Measurements from ENCODE around the gene PDS5B.
"Not testable (repeated sequence)": the region's sequence is repeated elsewhere in the genome, so short reads cannot be mapped to it uniquely, and the experiment has no call there.

PDS5B gene

DNA sequence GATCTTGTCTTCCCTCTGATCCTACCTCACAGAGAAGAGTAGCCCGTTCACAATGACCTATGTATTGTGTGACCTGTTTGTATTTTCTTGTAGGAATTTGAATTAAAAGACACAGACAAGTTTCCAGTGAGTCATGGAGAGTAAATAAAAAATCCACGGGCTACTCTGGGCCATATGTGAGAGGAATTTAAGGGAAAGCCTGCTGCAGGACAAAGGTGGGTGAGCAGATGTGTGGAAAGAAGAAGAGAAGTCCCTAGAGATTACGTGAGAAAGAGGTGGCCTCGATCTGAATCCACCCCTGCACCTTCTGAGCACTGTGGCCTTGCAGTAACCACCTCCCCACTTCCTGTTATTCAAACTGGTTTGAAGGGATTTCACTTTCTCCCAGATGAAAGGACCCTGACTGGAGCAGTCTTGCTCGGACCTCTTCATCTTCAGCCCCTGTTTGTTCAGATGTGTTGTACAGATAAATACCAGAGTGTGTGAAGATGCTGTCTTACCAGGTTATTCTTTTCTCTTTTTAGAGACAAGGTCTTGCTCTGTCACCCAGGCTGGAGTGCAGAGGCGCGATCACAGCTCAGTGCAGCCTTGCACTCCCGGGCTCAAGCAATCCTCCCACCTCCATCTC, 205.4 kb downstream of the PDS5B start:
- DNase-seq (ENCODE audit: low spot score): no peak

DNA sequence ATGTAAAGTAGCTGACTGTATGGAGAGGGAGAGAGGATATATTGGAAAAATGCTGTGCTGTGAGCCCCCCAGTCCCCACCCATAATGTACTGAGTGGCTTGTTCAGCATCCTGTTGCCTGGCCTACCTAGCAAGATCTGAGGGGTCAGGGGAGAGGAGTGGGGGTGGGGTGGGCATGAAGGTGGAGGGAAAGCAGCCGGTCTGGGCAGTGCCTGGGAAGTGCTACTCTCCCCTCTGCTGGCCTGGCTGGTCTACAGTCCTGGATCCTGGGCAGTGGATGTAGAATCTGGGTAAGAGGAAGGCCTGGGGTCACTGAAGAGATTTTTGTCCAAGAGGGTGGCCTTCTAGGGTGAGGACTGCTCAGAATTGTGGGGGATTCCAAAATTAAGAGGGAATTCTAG, 210.5 kb downstream of the PDS5B start:
- DNase-seq (ENCODE audit: low spot score): no peak

DNA sequence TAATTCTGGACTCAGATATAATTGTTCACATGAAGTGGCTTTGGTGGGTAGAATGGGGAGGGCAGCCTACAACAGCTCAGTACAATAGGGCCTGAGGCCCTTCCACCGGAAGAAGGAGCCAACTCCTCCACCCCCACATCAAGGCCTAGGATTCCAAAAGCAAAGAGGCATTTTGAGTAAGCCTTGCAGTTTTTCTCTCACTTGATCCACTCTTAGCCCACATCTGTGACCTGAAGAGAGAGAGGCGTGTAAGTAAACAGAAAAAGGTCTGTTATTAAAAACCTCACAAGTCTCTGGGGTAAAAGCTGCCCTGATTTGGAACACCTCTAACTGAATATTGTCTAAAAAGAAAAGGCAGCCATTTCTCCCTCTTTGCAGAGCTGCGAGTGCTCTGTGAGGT, 215.9 kb downstream of the PDS5B start:
- DNase-seq (ENCODE audit: low spot score): no peak

DNA sequence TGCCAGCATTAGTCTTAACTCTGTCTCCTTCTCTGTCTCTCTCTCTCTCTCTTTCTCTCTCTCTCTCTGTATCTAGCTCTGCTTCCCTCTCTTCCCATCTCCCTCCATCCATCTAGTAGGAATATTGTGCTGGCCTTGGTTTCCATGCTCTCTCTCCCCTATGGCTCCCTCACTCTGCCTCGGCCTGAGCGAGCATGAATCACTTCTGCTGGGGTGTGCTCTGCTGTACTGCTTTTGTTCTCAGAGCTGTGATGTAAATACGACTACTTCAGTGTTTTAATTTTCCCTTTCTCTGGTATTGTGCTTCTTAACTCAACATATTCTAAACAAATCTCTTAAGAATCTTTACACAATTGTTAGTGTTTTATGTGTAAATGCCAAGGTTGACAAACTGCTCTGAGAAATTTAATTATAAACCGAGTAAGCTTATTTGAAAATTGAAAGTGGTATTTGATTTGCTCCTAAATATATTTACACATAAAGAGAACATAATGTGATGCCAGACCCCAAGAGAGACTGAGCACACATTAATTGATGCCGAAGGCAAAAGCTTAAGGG, 218.5 kb downstream of the PDS5B start:
- no peak for DNase-seq (ENCODE audit: low spot score)

DNA sequence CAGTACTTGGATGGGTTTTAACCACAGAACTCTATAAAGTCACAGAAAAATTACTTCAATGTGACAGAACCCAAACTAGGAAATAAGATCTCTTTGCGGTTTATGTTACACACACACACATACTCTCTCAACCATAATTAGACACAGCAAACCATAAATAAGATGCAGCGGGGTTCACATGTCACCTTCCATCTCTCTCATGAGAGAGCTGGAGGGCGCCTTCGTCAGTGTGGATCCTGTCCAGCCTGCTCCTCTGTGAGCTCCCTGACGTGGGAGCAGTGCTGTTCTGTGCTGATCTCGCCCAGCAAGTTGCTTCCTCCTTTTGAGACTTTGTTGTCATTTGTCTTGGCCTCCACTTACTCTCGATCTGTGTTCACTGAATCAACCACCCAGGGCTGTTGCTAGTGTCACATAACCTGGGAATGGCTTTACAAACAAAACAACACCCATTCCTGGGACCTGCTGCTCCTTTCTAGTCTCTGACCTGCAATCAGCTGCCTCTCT, 225.1 kb downstream of the PDS5B start:
- no peak for DNase-seq (ENCODE audit: low spot score)

DNA sequence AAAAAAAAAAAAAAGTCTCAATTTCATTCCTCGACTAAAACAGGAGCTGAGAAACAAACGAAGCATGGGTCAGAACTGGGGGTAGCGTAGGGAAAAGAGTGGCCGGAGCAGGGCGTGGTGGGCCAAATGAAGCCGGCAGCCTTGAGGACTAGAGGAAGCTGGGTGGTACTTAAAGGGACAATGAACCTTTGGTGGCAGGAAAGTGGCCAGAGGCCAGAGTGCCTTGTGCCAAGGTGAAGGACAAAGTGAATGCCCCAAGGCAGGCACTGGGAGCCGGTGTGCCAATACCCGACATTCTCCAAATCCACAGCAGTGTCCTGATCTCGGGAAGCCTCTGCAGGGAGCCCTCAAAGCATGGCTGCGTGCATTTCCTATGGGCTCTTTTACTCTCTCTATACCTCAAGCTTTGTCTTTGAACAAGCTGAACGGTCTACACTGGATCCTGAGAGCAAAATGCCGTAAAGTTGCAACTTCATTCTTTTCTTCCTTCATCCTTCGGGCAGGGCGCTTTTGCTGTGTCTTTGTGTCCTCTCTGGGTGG, 235.0 kb downstream of the PDS5B start:
- no peak for DNase-seq (ENCODE audit: low spot score)

DNA sequence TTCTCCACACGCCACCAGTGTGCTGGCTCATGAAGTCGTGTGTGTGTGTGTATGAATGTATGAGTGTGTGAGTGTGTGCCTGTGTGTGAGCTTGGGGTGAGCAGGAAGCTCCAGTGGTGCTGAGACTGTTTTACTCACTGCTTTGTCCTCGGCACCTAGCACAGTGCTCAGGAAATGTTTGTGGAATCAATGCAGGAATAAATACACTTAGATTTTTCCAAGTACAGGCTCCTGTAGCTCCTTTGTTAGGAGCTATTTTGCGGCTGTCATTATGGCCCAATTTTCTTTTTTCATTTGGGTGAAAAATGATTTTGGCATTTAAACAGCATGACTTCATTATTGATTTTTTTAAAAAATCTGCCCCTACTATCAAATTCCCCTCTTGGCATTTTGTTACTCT, 236.5 kb downstream of the PDS5B start:
- DNase-seq (ENCODE audit: low spot score): no peak

DNA sequence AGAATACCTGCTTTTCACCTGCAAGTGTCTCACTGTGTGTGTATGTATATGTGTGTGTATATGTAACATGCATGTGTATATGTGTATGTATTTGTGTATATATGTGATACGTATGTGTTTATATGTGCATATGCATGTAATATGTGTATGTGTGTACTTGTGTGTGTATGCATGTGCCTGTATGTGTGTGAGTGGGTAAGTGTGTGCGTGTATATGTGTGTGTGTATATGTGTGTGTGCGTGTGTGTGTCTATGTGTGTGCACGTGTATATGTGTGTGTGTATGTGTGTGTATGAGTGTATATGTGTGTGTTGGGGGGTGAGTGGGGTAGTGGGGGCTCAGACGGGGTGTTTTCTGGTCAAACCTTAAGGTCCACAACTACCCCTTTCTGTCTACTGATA, 237.3 kb downstream of the PDS5B start:
- DNase-seq (ENCODE audit: low spot score): no peak

DNA sequence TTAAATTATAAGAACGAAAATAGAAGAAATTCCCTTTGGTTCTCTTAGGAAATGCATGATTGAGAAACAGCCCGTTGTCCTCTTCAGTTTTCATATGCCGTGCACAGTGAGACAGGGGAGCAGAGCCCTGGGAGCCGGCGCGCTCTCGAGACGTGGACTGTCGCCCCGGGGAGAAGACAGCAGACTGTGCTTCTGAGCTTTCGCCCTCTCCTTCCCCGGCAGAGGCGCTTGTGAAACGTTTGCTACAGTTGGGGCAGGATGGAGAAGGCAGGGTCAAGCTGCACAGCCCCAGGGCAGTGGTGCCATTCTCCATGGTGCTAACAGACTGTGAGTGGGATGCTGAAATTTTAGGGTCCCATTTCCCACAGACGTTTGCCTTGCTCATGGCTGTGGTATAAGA, 237.8 kb downstream of the PDS5B start:
- no peak for DNase-seq (ENCODE audit: low spot score)

DNA sequence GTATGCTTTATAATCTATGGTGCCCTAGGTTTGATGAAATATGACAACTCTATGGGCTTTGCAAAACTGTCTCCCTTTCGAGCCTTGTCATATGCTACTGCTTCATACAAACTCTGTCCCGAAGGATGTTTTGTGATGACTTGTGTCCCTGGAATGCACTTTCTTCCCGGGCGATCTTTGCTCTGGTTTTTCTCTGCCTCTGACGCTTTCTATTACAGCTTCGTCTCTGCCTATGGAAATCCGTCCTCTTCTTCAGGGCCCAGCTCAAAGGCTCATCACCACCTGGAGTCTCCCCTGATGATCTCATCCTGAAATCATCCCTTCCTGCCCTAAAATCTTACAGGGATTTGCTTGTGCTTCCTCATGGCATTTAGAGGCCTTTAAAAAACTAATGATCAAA, 238.4 kb downstream of the PDS5B start:
- no peak for DNase-seq (ENCODE audit: low spot score)

DNA sequence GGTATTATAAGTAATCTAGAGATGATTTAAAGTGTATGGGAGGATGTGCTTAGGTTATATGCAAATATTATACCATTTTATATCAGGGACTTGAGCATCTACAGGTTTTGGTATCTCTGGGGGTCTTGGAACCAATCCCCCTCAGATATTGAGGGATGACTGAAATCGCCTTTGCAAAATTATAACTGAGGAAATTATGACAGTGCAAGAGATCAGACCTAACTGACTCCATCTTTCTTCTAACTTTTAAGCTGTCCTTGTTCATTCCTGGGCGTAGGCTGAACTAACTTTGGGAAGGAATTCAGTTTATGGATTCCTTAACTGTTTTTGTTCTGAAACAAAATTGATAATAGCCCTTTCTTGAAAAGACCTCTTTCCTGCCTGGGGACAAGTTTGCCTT, 239.2 kb downstream of the PDS5B start:
- no peak for DNase-seq (ENCODE audit: low spot score)

DNA sequence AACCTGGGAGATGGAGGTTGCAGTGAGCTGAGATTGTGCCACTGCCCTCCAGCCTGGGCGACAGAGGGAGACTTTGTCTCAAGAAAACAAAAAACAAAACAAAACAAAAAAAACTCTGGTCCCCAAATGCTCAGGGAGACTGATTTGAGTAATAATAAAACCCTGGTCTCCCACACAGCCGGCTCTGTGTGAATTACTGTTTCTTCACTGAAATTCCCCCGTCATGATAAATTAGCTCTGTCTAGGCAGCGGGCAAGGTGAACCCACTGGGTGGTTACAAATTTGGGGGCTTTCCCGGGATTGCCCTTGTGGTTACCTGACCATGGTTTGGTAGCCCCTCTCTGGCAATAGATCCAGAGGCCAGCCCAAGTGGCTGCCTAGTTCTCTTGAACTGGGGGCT, 240.1 kb downstream of the PDS5B start:
- not testable (repeated sequence) for DNase-seq (ENCODE audit: low spot score)
